ENCODE results near the gene PRR30. TPM values are rescaled to one million over a fixed set of nuclear protein-coding genes. Genes with fewer than 3 reads are reported as not detected.

Gene PRR30
- total and polyA plus RNA-seq, 2 donors (not counting 1 experiment from before 2014, with no cell fraction given), result not detected

DNA sequence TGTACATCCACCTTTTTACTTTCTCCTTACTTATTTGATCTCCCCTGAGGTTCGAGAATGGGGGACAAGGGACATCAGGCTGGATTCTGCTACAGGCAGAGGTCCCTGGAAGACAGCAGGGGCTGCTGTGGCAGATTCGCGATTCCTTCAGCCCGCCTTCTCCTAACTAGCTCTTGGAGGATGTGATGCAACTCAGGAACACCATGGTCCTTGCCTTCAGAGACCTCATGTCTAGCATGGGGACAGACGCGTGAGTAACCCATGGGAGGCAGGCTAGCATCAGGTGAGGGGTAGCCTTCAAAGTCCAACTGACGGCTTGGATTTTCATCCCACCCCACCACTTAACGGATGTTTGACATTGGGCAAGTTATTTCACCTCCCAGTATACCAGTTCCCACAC is 8.7 kb upstream of the PRR30 start:
- H3K9me3 ChIP-seq (ENCODE audit: control extremely low read depth in 1 of 3, control insufficient read depth in 2 of 3, insufficient read depth in 1 of 3, low read length in 2 of 3), result no peaks in the 10 kb centered on the region
- no peaks in the 10 kb centered on the region for H3K9me3 Mint-ChIP-seq (ENCODE audit: insufficient read depth)
- no peaks in the 10 kb centered on the region for H4K20me1 ChIP-seq (ENCODE audit: control insufficient read depth, insufficient read depth, low read length, poor library complexity, severe bottlenecking)
- no peaks in the 10 kb centered on the region for H3K79me2 ChIP-seq (ENCODE audit: control insufficient read depth, insufficient read depth, low read length)
- no peak overlapping the region for H2AFZ ChIP-seq (ENCODE audit: insufficient read depth, low read depth, low read length, poor library complexity, severe bottlenecking)
- ChIA-PET CTCF (no interaction called here), POLR2A (no interaction called here)
- no peak overlapping the region for H3K4me3 Mint-ChIP-seq
- peaks cover 28% of the 10 kb centered on the region for H3K27me3 Mint-ChIP-seq
- intact Hi-C loops (cut with micrococcal nuclease), result no loop called here
- ATAC-seq (ENCODE audit: low read depth) (no peak), DNase-seq (no peak)
- H3K4me1 Mint-ChIP-seq, result no peaks in the 10 kb centered on the region
- H3K4me2 ChIP-seq (replicated peaks; ENCODE audit: low read depth, low read length, poor library complexity, severe bottlenecking), result no peak overlapping the region
- H3K4me1 ChIP-seq (ENCODE audit: control insufficient read depth in 2 of 2, insufficient read depth in 2 of 2, low read length in 2 of 2), result no peaks in the 10 kb centered on the region
- peaks cover 0 to 3% (median 0%) of the 10 kb centered on the region in 4 experiments for H3K27me3 ChIP-seq (replicated peaks in 1 of 4; ENCODE audit: control extremely low read depth in 1 of 4, control insufficient read depth in 3 of 4, insufficient read depth in 4 of 4, low read length in 3 of 4)
- H3K9ac ChIP-seq (ENCODE audit: low read length), result no peak overlapping the region
- H3K4me3 ChIP-seq (ENCODE audit: control extremely low read depth in 1 of 5, extremely low read depth in 1 of 5, insufficient read depth in 1 of 5, low read depth in 2 of 5, low read length in 4 of 5), result no peak overlapping the region
- TF ChIP-seq, protein P1, sequence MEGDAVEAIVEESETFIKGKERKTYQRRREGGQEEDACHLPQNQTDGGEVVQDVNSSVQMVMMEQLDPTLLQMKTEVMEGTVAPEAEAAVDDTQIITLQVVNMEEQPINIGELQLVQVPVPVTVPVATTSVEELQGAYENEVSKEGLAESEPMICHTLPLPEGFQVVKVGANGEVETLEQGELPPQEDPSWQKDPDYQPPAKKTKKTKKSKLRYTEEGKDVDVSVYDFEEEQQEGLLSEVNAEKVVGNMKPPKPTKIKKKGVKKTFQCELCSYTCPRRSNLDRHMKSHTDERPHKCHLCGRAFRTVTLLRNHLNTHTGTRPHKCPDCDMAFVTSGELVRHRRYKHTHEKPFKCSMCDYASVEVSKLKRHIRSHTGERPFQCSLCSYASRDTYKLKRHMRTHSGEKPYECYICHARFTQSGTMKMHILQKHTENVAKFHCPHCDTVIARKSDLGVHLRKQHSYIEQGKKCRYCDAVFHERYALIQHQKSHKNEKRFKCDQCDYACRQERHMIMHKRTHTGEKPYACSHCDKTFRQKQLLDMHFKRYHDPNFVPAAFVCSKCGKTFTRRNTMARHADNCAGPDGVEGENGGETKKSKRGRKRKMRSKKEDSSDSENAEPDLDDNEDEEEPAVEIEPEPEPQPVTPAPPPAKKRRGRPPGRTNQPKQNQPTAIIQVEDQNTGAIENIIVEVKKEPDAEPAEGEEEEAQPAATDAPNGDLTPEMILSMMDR (IDR thresholded peaks at IDR 0.05), result no peak
- TF ChIP-seq EZH2 (IDR thresholded peaks at IDR 0.05; ENCODE audit: borderline replicate concordance, insufficient read depth, low read depth, low read length, poor library complexity, severe bottlenecking), result no peak
- WGBS (ENCODE audit: insufficient coverage), result 96% methylated on average over 5 of the region's 8 CpGs
- H3K36me3 ChIP-seq (replicated peaks in 1 of 2; ENCODE audit: control extremely low read depth in 1 of 2, control insufficient read depth in 1 of 2, extremely low read depth in 1 of 2, insufficient read depth in 2 of 2, low read length in 1 of 2), result no peaks in the 10 kb centered on the region
- no peak overlapping the region for H3K27ac ChIP-seq (ENCODE audit: low read length in 2 of 2)
- no peak overlapping the region for H3K27ac Mint-ChIP-seq

DNA sequence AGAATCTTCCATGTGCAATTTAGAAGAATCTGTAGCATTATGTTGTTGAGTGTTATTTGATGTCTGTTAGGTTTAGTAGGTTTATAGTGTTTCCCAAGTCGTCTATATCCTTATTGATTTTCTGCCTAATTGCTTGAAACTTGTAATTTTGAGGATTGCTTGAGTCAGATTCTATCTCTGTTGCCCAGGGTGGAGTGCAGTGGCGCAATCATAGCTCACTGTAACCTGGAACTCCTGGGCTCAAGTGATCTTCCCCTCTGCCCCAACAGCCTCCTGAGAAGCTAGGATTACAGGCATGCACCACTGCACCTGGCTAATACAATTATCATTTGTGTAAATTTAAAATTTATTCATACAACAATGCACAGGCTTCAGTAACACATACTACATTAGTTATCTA is 6.5 kb upstream of the PRR30 start:
- no peak overlapping the region for H3K4me3 Mint-ChIP-seq
- H3K27ac Mint-ChIP-seq, result no peak overlapping the region
- Histone ChIP-seq H2AFZ (ENCODE audit: insufficient read depth, low read depth, low read length, poor library complexity, severe bottlenecking) (no peak overlapping the region), H3K4me3 (ENCODE audit: control extremely low read depth in 1 of 5, extremely low read depth in 1 of 5, insufficient read depth in 1 of 5, low read depth in 2 of 5, low read length in 4 of 5) (no peak overlapping the region), H3K9ac (ENCODE audit: low read length) (no peak overlapping the region), H4K20me1 (ENCODE audit: control insufficient read depth, insufficient read depth, low read length, poor library complexity, severe bottlenecking) (no peaks in the 10 kb centered on the region), H3K27ac (ENCODE audit: low read length in 2 of 2) (no peak overlapping the region), H3K27me3 (replicated peaks in 1 of 4; ENCODE audit: control extremely low read depth in 1 of 4, control insufficient read depth in 3 of 4, insufficient read depth in 4 of 4, low read length in 3 of 4) (peaks cover 0 to 8% (median 0%) of the 10 kb centered on the region in 4 experiments), H3K4me1 (ENCODE audit: control insufficient read depth in 2 of 2, insufficient read depth in 2 of 2, low read length in 2 of 2) (no peaks in the 10 kb centered on the region), H3K36me3 (replicated peaks in 1 of 2; ENCODE audit: control extremely low read depth in 1 of 2, control insufficient read depth in 1 of 2, extremely low read depth in 1 of 2, insufficient read depth in 2 of 2, low read length in 1 of 2) (no peaks in the 10 kb centered on the region), H3K4me2 (replicated peaks; ENCODE audit: low read depth, low read length, poor library complexity, severe bottlenecking) (no peak overlapping the region), H3K79me2 (ENCODE audit: control insufficient read depth, insufficient read depth, low read length) (no peaks in the 10 kb centered on the region), H3K9me3 (ENCODE audit: control extremely low read depth in 1 of 3, control insufficient read depth in 2 of 3, insufficient read depth in 1 of 3, low read length in 2 of 3) (no peaks in the 10 kb centered on the region)
- ATAC-seq (ENCODE audit: low read depth) (no peak), DNase-seq (no peak)
- ChIA-PET POLR2A (no interaction called here), CTCF (no interaction called here)
- H3K4me1 Mint-ChIP-seq, result no peaks in the 10 kb centered on the region
- H3K27me3 Mint-ChIP-seq, result peaks cover 31% of the 10 kb centered on the region
- no peaks in the 10 kb centered on the region for H3K9me3 Mint-ChIP-seq (ENCODE audit: insufficient read depth)
- WGBS (ENCODE audit: insufficient coverage), result 70% methylated on average over 1 of the region's 2 CpGs
- TF ChIP-seq, protein P1 (IDR thresholded peaks at IDR 0.05), result no peak
- TF ChIP-seq EZH2 (IDR thresholded peaks at IDR 0.05; ENCODE audit: borderline replicate concordance, insufficient read depth, low read depth, low read length, poor library complexity, severe bottlenecking), result no peak
- intact Hi-C loops (cut with micrococcal nuclease), result no loop called here
